ENCODE results near the gene IGSF21. TPM values are rescaled to one million over a fixed set of nuclear protein-coding genes. Genes with fewer than 3 reads are reported as not detected.

The IGSF21 gene
- total RNA-seq, 1 donor from 2014 or later: not detected

DNA sequence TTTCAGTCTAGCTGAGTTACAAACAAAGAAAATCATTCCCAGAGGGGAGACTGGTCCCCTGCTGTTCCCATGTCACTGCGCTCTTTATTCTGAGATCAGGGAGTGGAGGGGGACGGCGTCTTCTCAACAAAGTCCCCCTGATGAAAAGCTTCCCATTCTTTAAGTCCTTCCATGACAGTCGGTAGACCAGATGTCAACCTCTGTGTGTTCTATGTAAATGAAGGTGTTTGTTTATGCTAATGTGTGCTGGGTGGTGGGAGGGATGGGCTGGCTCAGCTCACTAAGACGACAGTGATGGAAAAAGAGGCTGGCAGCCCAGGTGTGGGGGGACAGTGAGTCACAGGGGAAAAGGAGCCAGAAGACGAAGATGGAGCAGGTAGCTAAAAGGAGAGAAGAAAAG lies 225.0 kb downstream of the IGSF21 start:
- FAIRE-seq (no peak), DNase-seq (ENCODE audit: low read depth) (no peak)
- TF ChIP-seq, protein P1, sequence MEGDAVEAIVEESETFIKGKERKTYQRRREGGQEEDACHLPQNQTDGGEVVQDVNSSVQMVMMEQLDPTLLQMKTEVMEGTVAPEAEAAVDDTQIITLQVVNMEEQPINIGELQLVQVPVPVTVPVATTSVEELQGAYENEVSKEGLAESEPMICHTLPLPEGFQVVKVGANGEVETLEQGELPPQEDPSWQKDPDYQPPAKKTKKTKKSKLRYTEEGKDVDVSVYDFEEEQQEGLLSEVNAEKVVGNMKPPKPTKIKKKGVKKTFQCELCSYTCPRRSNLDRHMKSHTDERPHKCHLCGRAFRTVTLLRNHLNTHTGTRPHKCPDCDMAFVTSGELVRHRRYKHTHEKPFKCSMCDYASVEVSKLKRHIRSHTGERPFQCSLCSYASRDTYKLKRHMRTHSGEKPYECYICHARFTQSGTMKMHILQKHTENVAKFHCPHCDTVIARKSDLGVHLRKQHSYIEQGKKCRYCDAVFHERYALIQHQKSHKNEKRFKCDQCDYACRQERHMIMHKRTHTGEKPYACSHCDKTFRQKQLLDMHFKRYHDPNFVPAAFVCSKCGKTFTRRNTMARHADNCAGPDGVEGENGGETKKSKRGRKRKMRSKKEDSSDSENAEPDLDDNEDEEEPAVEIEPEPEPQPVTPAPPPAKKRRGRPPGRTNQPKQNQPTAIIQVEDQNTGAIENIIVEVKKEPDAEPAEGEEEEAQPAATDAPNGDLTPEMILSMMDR (IDR thresholded peaks at IDR 0.05; ENCODE audit: insufficient read depth, low read length, severe bottlenecking): no peak
- H3K4me3 ChIP-seq (ENCODE audit: low read depth, low read length): no peak overlapping the region
- no peaks in the 10 kb centered on the region for H3K27me3 ChIP-seq (ENCODE audit: control insufficient read depth, insufficient read depth, low read length)
- no peaks in the 10 kb centered on the region for H3K36me3 ChIP-seq (ENCODE audit: control insufficient read depth, insufficient read depth, low read length)

DNA sequence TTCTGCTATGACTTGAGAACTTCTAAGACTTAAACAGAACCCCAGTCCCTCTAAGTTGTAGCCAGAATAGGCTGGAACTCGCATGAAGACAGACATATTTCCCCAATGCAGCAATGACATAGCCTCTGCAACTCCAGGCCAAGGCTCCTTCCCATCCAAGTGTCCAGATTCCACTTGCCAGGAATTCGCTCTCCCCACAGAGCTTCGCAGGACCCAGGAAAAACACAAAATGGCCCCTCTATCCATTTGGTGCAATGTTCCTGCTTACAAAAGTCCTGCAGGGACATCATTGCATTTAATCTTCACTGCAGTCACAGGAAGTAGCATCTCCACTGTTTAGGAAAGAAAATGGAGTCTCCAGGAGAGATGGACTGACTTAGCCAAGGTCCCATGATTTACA lies 225.6 kb downstream of the IGSF21 start:
- no peaks in the 10 kb centered on the region for H3K27me3 ChIP-seq (ENCODE audit: control insufficient read depth, insufficient read depth, low read length)
- no peak overlapping the region for H3K4me3 ChIP-seq (ENCODE audit: low read depth, low read length)
- FAIRE-seq (no peak), DNase-seq (ENCODE audit: low read depth) (no peak)
- H3K36me3 ChIP-seq (ENCODE audit: control insufficient read depth, insufficient read depth, low read length): no peaks in the 10 kb centered on the region
- TF ChIP-seq, protein P1 (IDR thresholded peaks at IDR 0.05; ENCODE audit: insufficient read depth, low read length, severe bottlenecking): no peak

DNA sequence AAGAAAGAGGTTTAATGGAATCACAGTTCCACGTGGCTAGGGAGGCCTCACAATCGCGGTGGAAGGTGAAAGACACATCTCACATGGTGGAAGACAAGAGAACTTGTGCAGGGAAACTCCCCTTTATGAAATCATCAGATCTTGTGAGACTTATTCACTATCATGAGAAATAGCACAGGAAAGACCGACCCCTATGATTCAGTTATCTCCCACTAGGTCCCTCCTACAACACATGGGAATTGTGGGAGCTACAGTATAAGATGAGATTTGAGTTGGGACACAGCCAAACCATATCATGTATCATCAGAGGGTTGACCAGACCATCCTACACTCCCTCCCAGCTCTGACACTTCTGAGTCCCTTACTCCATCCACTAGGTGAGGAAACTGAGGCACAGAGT lies 229.2 kb downstream of the IGSF21 start:
- no peaks in the 10 kb centered on the region for H3K27me3 ChIP-seq (ENCODE audit: control insufficient read depth, insufficient read depth, low read length)
- no peak for DNase-seq (ENCODE audit: low read depth)
- no peaks in the 10 kb centered on the region for H3K36me3 ChIP-seq (ENCODE audit: control insufficient read depth, insufficient read depth, low read length)
- no peak overlapping the region for H3K4me3 ChIP-seq (ENCODE audit: low read depth, low read length)
- no peak for FAIRE-seq
- TF ChIP-seq, protein P1 (IDR thresholded peaks at IDR 0.05; ENCODE audit: insufficient read depth, low read length, severe bottlenecking): no peak

DNA sequence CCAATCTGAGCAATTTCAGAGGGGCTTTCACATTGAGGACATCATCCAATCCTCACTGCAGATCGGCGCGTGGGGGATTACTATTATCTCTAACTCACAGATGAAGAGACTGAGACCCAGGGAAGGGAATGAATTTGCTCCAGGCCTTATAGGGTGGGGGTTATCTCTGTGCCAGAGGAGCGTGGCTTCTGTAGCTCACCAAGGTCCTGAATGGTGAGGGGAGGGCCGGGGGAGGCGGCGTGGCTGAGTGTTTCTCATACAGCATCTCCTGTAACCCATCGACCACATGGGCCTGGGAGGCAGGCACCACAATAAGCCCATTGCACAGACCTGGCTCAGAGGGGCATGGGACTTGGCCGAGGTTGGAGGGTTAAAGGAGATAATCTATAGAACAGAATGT lies 230.2 kb downstream of the IGSF21 start:
- TF ChIP-seq, protein P1 (IDR thresholded peaks at IDR 0.05; ENCODE audit: insufficient read depth, low read length, severe bottlenecking): no peak
- Histone ChIP-seq H3K4me3 (ENCODE audit: low read depth, low read length) (no peak overlapping the region), H3K27me3 (ENCODE audit: control insufficient read depth, insufficient read depth, low read length) (no peaks in the 10 kb centered on the region), H3K36me3 (ENCODE audit: control insufficient read depth, insufficient read depth, low read length) (no peaks in the 10 kb centered on the region)
- FAIRE-seq: no peak
- no peak for DNase-seq (ENCODE audit: low read depth)

DNA sequence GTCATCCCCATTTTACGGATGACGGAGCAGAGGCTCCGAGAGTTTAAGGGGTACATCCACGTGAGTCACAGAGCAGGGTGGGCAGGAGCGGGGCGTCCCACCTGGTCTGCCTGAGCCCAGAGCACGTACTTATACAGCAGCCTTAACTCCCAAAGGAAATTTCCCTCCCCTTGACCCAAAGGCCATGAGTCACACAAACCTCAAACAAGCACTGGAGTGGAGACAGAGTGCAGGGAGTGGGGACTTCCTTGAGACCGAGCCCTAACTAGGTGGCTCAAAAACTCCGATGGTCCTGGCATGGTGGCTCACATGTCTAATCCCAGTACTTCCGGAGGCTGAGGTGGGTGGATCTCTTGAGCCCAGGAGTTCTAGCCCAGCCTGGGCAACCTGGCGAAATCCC lies 231.6 kb downstream of the IGSF21 start:
- FAIRE-seq: peak; percentile 28
- no peaks in the 10 kb centered on the region for H3K27me3 ChIP-seq (ENCODE audit: control insufficient read depth, insufficient read depth, low read length)
- no peak for DNase-seq (ENCODE audit: low read depth)
- TF ChIP-seq, protein P1 (IDR thresholded peaks at IDR 0.05; ENCODE audit: insufficient read depth, low read length, severe bottlenecking): no peak
- H3K36me3 ChIP-seq (ENCODE audit: control insufficient read depth, insufficient read depth, low read length): no peaks in the 10 kb centered on the region
- no peak overlapping the region for H3K4me3 ChIP-seq (ENCODE audit: low read depth, low read length)

DNA sequence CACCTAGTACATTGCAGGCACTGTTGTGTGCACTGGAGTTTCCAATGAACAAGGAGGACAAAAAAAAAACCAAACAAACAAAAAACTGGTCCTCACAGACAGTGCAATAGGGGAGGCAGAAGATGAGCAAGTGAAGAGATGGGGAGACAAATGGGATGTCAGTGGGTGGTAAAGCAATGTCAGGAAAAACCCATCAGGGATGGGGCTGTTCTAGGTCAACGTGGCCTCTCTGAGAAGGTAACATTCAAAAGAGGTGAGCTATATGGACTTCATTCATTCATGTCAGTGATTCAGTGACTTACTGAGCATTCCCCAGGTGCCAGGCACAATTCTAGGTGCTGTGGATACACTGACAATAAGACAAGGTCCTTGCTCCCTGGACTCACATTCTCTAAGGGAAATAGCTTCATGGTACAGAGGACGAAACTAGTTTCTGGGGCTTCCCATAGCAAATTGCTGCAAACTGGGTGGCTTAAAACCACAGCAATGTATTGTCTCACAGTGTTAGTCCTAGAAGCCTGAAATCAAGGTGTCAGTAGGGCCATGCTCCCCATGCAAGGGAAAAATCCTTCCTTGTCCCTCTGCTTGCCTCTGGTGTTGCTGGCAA lies 232.7 kb downstream of the IGSF21 start:
- no peak overlapping the region for H3K4me3 ChIP-seq (ENCODE audit: low read depth, low read length)
- DNase-seq (ENCODE audit: low read depth) (no peak), FAIRE-seq (no peak)
- no peaks in the 10 kb centered on the region for H3K27me3 ChIP-seq (ENCODE audit: control insufficient read depth, insufficient read depth, low read length)
- H3K36me3 ChIP-seq (ENCODE audit: control insufficient read depth, insufficient read depth, low read length): no peaks in the 10 kb centered on the region
- TF ChIP-seq, protein P1 (IDR thresholded peaks at IDR 0.05; ENCODE audit: insufficient read depth, low read length, severe bottlenecking): no peak
